ENCODE data around the gene DSCAM. TPM values are rescaled to one million over a fixed set of nuclear protein-coding genes. Genes with fewer than 3 reads are reported as not detected.

DSCAM gene
- polyA plus RNA-seq, 3 donors, result not detected

GRCh38 chr21:40371329-40371728 lies 475.6 kb downstream of the DSCAM start:
- TF ChIP-seq CTCF (IDR thresholded peaks at IDR 0.05), result no peak
- Mint-ChIP-seq H3K9me3 (peaks cover 0 to 2% (median 0%) of the 10 kb centered on the region in 7 donors), H3K27ac (no peak overlapping the region), H3K27me3 (ENCODE audit: low read depth in 3 of 3) (peaks cover 0 to 3% (median 3%) of the 10 kb centered on the region in 3 donors), H3K4me1 (no peaks in the 10 kb centered on the region), H3K4me3 (no peak overlapping the region), H3K36me3 (no peaks in the 10 kb centered on the region)
- no peak overlapping the region for H3K4me3 ChIP-seq (replicated peaks in 1 of 3; ENCODE audit: low read depth in 2 of 3, low read length in 3 of 3)
- no peaks in the 10 kb centered on the region for H3K36me3 ChIP-seq (replicated peaks in 1 of 2; ENCODE audit: control insufficient read depth in 1 of 2, insufficient read depth in 2 of 2, low read length in 2 of 2)
- H3K4me1 ChIP-seq (ENCODE audit: control insufficient read depth in 1 of 2, insufficient read depth in 2 of 2, low read length in 2 of 2), result no peaks in the 10 kb centered on the region
- H3K27ac ChIP-seq (ENCODE audit: low read depth in 1 of 2, low read length in 2 of 2), result no peak overlapping the region
- 88% methylated on average over 3 of the region's 4 CpGs for WGBS (ENCODE audit: insufficient coverage)
- H3K27me3 ChIP-seq (ENCODE audit: control insufficient read depth in 2 of 2, insufficient read depth in 2 of 2, low read length in 2 of 2), result no peaks in the 10 kb centered on the region
- H3K9me3 ChIP-seq (replicated peaks in 1 of 2; ENCODE audit: control insufficient read depth in 1 of 2, insufficient read depth in 1 of 2, low read length in 2 of 2), result no peaks in the 10 kb centered on the region
- H4K20me1 ChIP-seq (ENCODE audit: insufficient read depth, low read length), result no peaks in the 10 kb centered on the region
- no peak overlapping the region for H3K4me2 ChIP-seq (replicated peaks; ENCODE audit: extremely low read depth, low read length, poor library complexity, severe bottlenecking)
- H3K9ac ChIP-seq (ENCODE audit: insufficient read depth, low read length, poor library complexity, severe bottlenecking), result no peak overlapping the region
- H2AFZ ChIP-seq (ENCODE audit: insufficient read depth, low read depth, low read length, poor library complexity, severe bottlenecking), result no peak overlapping the region
- intact Hi-C loops (cut with micrococcal nuclease), result no loop called here
- no peak for DNase-seq
- H3K79me2 ChIP-seq (ENCODE audit: insufficient read depth, low read length), result no peaks in the 10 kb centered on the region

- H3K79me2 ChIP-seq (ENCODE audit: insufficient read depth, low read length), result no peaks in the 10 kb centered on the region
- no peak overlapping the region for H3K27ac Mint-ChIP-seq
- H3K27me3 ChIP-seq (ENCODE audit: control insufficient read depth in 2 of 2, insufficient read depth in 2 of 2, low read length in 2 of 2), result no peaks in the 10 kb centered on the region
- H3K9ac ChIP-seq (ENCODE audit: insufficient read depth, low read length, poor library complexity, severe bottlenecking), result no peak overlapping the region
- no peaks in the 10 kb centered on the region for H3K36me3 Mint-ChIP-seq
- no peak overlapping the region for H2AFZ ChIP-seq (ENCODE audit: insufficient read depth, low read depth, low read length, poor library complexity, severe bottlenecking)
- DNase-seq, result no peak
- peaks cover 0 to 6% (median 0%) of the 10 kb centered on the region in 7 donors for H3K9me3 Mint-ChIP-seq
- H3K27me3 Mint-ChIP-seq (ENCODE audit: low read depth in 3 of 3), result peaks cover 0 to 2% (median 1%) of the 10 kb centered on the region in 3 donors
- no peak overlapping the region for H3K4me3 ChIP-seq (replicated peaks in 1 of 3; ENCODE audit: low read depth in 2 of 3, low read length in 3 of 3)
- H3K36me3 ChIP-seq (replicated peaks in 1 of 2; ENCODE audit: control insufficient read depth in 1 of 2, insufficient read depth in 2 of 2, low read length in 2 of 2), result no peaks in the 10 kb centered on the region
- WGBS (ENCODE audit: insufficient coverage), result no CpG with 5 or more reads among the region's 2 CpGs
- TF ChIP-seq CTCF (IDR thresholded peaks at IDR 0.05), result no peak
- no peak overlapping the region for H3K4me3 Mint-ChIP-seq
- peaks cover 0 to 4% of the 10 kb centered on the region in 2 donors for H3K9me3 ChIP-seq (replicated peaks in 1 of 2; ENCODE audit: control insufficient read depth in 1 of 2, insufficient read depth in 1 of 2, low read length in 2 of 2)
- no peaks in the 10 kb centered on the region for H3K4me1 Mint-ChIP-seq
- H3K4me1 ChIP-seq (ENCODE audit: control insufficient read depth in 1 of 2, insufficient read depth in 2 of 2, low read length in 2 of 2), result no peaks in the 10 kb centered on the region
- no peak overlapping the region for H3K4me2 ChIP-seq (replicated peaks; ENCODE audit: extremely low read depth, low read length, poor library complexity, severe bottlenecking)
- intact Hi-C loops (cut with micrococcal nuclease), result no loop called here
- H4K20me1 ChIP-seq (ENCODE audit: insufficient read depth, low read length), result no peaks in the 10 kb centered on the region
- H3K27ac ChIP-seq (ENCODE audit: low read depth in 1 of 2, low read length in 2 of 2), result no peak overlapping the region
These were observed 490.3 kb downstream of the DSCAM start for GRCh38 chr21:40356644-40357043.
